Measurements from ENCODE around the gene IDH3A.

Gene IDH3A

GRCh38 chr15:78167227-78167888 lies 18.2 kb downstream of the IDH3A start:
- H3K4me3 ChIP-seq (ENCODE audit: low read depth, low read length): no peak overlapping the region
- peak; percentile 85 for DNase-seq (ENCODE audit: low read depth)
- TF ChIP-seq CTCF (IDR thresholded peaks at IDR 0.05; ENCODE audit: low read depth, low read length, missing control alignments): no peak

- no peak for DNase-seq (ENCODE audit: low read depth)
- TF ChIP-seq CTCF (IDR thresholded peaks at IDR 0.05; ENCODE audit: low read depth, low read length, missing control alignments): no peak
- no peak overlapping the region for H3K4me3 ChIP-seq (ENCODE audit: low read depth, low read length)
Observed at GRCh38 chr15:78168608-78169007, 19.4 kb downstream of the IDH3A start.

GRCh38 chr15:78170848-78171773 lies 21.9 kb downstream of the IDH3A start:
- TF ChIP-seq CTCF (IDR thresholded peaks at IDR 0.05; ENCODE audit: low read depth, low read length, missing control alignments): no peak
- DNase-seq (ENCODE audit: low read depth): peak; percentile 80

GRCh38 chr15:78171864-78172472 lies 22.8 kb downstream of the IDH3A start:
- no peak overlapping the region for H3K4me3 ChIP-seq (ENCODE audit: low read depth, low read length)
- no peak for DNase-seq (ENCODE audit: low read depth)
- no peak for TF ChIP-seq CTCF (IDR thresholded peaks at IDR 0.05; ENCODE audit: low read depth, low read length, missing control alignments)

More at GRCh38 chr15:78170848-78171773, 21.9 kb downstream of the IDH3A start:
- no peak overlapping the region for H3K4me3 ChIP-seq (ENCODE audit: low read depth, low read length)

- no peak for DNase-seq (ENCODE audit: low read depth)
- no peak overlapping the region for H3K4me3 ChIP-seq (ENCODE audit: low read depth, low read length)
- no peak for TF ChIP-seq CTCF (IDR thresholded peaks at IDR 0.05; ENCODE audit: low read depth, low read length, missing control alignments)
Observed at GRCh38 chr15:78174401-78174800, 25.2 kb downstream of the IDH3A start.

- no peak for DNase-seq (ENCODE audit: low read depth)
- H3K4me3 ChIP-seq (ENCODE audit: low read depth, low read length): no peak overlapping the region
- no peak for TF ChIP-seq CTCF (IDR thresholded peaks at IDR 0.05; ENCODE audit: low read depth, low read length, missing control alignments)
Observed at GRCh38 chr15:78175330-78175729, 26.2 kb downstream of the IDH3A start.
